Activated CD4-positive, CD25-positive, alpha-beta regulatory T cell treated with anti-CD3 and anti-CD28 coated beads, Interleukin-2, amount 50 U/mL, for 16 hours (primary cell): Measurements from ENCODE around the gene TFEB.
"Not testable (repeated sequence)": the region's sequence is repeated elsewhere in the genome, so short reads cannot be mapped to it uniquely, and the experiment has no call there.

Experiments
- DNase-seq: peaks from one replicate; pipeline ENCODE4 v3.0.0-alpha.2; 2020; ENCODE audit warnings: low read depth, low spot score

Gene TFEB

DNA sequence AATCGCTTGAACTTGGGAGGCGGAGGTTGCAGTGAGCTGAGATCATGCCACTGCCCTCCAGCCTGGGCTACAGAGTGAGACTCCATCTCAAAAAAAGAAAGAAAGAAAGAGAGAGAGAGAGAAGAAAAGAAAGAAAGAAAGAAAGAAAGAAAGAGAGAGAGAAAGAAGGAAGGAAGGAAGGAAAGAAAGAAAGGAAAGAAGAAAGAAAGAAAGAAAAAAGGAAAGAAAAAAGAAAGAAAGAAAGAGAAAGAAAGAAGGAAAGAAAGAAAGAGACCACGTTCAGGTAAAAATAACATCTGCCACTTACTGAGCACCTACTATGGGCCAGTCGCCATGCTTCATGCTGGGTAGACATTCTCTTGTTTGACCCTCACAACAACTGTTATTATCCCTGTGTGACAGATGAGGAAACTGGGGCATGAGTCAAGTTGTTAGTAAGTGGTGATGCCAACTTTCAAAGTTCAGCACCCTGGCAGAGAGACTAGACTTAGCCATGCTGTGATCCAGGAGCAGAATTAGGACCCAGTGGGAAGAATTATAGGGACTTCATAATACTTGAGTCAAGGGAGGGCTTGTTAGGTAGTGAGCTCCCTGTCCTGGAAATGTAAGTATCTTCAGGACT is 30.7 kb upstream of the TFEB start:
- not testable (repeated sequence) for DNase-seq

DNA sequence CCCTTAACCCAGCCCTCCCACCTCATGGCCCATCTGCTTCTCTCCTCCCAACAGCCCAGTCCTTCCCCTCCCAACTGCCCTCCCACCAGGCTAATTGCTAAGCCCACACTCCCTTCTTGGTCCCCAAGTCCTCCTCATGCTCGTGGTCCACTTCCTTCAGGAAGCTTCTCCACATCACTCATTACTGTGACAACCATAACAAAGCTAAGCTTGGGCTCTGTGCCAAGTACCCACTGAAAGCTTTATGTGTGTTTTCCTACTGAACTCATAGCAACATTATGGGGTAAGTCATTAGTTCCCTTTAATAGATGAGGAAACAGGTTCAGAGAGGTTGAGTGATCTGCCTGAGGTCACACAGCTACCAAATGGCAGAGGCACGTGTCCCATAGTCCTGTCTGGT is 28.1 kb upstream of the TFEB start:
- DNase-seq, result no peak

DNA sequence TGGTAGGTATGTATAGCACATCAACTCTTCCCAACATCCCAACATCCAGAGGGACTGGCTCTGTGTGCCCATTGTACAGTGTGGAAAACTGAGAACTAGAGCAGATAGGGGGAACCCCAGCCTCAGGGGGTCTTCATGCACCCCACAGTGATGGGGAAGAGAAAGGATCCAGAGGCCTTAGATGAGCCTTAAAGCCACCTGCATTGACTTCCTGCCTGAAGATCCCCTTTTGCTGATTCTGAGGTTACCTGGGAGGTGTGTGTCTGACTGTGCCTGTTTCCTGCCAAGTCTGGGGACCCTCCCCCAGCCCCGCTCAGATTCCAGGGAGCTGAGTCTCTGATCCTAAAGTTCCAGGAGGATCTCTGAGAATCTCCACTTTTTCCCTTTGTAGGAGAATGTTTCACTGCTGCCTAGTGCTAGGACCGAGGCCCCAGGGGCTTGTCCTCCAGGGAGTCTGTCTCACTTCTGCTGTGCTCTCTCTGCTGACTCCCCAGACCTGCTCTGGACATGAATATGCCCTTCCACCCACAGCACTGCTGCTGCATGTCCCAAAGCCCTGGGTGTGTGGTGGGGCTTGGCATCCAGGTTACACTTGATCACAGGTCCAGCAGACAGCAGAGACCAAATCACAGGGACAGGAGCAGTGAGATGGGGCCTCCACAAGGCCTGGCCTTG is 24.6 kb upstream of the TFEB start:
- DNase-seq, result no peak

DNA sequence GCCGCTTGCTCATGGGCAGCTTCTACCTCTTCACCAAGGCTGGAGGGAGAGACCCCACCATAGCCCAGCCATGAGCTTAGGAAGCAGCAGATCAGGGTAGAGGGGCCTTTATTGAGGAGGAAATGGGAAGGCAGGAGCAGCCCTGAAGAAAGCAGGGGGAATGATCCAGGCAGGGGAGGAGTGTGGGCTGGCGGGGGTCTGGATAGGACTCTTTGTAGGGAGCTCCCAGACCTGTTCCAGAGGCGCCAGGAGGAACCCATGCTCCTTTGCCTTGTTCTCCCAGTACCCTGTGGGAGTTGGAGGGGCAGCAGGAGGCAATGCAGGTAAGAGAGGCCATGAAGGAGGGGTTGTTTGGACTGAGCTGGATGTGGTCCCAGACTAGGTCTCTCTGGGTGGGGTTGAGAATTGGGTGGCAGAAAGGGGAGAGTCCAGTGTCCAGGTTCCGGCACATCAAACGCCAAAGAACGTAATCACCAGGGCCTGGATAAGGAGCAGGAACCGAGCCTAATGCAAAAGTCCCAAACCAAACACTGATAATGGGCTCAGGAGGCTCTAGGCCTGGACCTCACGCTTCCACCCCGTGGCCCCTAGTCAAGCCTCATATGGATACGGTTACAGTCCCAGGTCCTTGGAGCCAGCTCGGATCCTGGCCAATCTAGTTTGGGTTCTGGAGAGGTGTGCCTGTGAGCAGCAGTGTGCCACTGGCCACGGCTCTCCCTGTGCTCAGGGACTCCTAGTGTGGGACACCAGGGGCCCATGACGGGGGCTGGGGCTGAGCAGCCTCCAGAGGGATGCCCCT is 23.9 kb upstream of the TFEB start:
- DNase-seq, result no peak

DNA sequence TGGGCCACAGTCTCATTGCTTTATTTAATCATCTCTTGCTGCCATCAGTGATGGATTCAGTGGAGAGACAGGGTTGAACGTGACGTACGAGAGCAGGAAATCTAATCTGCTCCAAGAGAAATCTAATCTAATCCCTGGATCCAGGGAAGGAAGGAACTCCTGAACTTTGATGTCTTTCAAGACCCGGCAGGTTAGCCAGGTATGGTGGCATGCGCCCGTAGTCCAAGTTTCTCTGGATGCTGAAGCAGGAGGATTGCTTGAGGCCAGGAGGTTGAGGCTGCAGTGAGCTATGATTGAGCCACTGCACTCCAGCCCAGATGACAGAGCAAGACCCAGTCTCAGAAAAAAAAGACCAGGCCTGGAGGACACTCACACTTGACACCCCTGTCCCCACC is 23.2 kb upstream of the TFEB start:
- no peak for DNase-seq

DNA sequence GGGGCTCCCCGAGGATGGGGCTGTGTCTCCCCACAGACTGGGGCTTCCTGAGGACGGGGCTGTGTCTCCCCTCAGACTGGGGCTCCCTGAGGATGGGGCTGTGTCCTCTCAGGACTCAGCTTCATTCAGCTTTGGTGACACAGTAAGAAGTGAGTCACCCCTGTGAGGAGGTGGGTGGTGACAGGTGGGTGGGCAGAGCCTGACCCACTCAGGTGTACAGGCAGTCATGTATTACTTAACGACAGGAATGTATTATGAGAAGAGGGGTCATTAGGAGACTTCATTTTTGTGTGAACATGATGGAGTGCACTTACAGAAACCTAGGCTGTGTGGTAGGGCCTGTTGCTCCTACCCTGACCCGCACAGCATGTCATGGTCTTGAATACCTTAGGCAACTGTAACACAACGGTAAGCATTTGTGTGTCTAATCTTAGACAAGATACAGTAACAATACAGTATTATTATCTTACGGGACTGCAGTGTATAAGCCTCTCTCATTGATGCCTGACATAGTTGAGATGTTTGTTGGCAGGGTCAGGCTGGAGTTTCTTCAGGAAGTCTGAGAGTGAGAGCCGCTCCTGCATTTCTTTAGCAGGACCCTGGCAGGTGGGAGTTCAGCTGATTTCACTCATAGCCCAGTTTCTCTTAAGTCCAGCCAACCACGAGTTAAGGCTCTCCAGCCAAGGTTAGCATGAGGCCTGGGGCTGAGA is 22.7 kb upstream of the TFEB start:
- DNase-seq, result no peak

DNA sequence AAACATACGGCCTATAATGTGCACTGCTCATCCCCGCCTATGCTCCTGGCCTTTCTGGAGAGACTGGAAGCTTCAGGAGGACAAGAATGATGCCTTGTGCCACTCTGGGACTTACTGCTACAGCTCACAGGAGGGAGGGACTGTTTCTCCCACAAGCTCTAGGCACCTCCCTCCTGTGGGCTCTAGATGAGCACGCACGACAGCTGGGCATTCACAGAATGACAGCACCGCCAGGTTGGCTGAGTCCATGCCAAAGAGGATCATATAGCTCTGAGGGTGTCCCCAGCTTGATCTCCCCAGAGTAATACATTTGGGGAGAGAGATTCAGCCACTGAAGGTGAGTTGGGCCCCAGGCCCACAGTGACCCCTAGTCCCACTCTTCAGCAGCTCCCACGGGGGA is 21.9 kb upstream of the TFEB start:
- no peak for DNase-seq

DNA sequence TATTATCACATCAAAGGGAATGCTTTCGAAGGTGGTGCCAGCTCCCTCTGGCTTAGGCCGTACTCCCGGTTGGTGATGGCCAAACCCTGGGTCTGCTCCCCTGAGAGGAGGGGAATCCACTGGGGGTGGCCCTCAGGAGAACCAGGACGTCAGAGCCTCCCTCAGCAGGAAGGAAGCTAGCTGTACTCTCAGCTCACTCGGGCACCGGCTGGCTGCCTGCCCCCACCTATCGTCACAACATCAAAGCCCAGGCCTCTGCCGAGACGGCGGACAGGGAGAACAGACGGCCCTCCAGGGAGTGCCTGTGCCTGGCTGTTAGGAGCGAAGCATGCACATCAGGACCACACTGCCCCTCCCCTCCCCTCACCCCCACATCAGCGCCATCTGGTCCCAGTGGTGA is 20.9 kb upstream of the TFEB start:
- no peak for DNase-seq

DNA sequence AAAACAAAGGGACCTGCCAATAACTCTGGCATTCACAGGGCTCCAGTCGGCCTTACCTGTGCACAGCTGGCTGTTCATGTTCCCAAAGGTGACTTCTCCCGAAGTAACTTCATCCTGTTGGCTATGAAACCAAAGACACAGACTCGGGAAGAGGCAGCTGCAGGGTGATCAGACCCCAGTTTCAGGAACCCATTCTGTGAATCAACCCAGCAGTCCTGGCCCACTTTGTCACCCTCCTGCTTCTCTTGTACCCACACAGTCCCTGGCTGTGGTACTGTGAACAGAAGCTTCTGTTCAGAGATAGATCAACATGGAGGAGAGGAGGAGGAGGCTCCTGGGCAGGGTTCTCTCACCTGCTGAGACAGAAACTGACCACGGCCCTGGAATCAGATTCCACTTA is 20.5 kb upstream of the TFEB start:
- DNase-seq, result no peak

DNA sequence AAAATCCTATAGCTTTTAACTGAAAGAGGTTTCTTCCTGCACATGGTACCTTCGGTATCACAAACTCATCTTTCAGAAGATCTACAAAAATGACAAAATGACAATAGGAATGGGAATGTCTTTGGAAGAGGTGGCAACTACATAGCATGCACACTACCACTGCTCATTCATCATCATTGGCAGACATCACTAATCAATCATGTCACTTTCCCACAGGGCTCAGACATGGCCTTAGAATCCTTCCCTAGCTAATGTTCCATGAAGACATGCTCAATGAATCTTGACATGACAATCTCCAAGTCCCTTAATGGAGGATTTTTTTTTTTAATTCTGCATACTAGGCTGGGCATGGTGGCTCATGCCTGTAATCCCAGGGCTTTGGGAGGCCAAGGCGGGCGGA is 15.0 kb upstream of the TFEB start:
- no peak for DNase-seq

DNA sequence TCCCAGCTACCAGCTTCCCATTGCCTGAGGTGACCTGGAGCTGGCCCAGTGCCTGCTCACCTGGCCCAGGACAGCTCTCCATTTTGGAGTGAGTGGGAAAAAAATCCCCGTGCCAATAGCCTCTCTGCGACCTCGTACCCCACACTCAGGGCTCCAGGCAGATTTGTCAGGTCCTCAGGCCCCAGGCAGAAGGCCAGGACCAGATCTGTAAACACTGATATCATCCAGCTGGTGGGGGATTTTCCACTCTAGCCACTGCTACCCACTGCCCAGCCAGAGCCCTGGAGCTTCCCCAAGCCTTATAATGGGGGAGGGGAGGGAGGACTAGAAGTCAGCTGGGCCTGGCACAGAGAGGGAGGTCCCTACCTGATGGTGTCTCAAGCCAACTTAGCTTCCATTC is 13.1 kb upstream of the TFEB start:
- no peak for DNase-seq

DNA sequence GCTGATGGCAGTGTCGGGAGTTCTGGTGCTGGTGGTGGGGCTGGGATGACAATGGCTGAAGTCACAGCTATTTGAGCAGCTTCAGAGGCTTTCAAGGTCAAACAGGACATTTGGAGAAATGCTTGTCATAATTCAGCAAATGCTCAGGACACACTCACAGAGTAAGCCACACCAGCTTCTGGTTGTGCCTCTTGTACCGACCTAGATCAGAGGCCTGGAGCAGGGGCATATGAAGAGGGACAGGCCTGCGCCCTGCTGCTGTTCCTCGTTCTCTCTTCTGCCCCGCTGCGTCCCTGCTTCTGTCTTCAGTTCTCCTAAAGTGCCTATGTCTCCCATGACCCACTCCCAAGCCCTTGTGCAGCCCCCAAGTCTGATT is 12.7 kb upstream of the TFEB start:
- no peak for DNase-seq

DNA sequence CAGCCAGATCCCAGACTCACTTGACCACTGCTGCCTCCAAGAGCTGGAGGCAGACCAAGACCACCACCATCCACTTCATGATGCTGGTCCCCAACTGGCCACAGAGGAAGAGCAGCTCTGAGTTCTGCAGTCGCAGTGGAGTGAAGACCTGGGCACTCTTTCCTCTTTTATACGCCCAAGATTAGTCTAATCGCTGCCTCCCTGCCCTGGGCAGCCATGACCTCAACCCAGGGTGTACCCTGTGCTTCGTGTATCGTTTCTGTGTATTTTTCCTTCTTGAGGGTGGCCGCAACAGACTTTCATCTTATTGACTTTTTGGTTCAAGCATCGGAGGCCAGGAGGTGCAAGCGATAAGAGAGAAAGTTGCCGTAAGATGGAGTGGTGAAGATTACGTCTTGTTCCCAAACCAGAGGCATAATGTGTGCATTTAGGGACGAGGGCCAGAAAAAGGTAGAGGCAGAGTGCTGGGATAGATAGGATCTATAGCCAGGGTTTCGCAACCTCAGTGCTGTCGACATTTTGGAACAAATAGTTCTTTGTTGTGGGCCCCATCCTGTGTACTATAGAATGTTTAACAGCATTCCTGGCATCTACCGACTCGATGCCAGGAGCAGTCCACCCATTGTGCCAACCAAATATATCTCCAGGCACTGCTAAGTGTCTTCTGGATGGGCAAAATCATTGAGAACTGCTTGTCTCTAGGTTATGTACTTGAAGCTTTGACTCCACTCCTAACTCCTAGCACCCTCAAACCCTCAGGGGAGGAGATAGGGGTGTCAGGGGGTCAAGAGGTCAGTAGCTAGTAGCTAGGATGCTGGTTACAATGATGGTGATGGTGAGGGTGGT is 12.1 kb upstream of the TFEB start, which contains the start of gene PGC:
PGC (minus strand) TSS at position 142 of the 846 bp plus-strand sequence; CDS start at position 79, 63 bp downstream.
- DNase-seq, result no peak

DNA sequence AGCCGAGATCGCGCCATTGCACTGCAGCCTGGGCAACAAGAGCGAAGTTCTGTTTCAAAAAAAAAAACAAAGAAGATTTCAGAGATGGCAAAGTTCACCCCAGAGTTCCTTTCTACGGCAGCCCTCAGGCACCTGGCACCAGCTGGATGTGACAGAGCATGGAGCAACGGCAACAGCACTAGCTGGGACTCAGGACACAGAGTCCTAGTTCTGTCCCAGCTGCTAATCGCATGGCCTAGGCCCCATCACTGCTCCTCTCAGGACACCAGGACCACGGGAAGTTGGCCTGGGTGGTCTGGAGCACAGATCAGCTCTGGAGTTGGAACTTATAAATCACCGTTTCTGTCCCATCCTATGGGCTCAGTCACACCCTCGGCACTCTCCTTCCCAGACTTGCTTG is 10.7 kb upstream of the TFEB start:
- DNase-seq, result no peak

DNA sequence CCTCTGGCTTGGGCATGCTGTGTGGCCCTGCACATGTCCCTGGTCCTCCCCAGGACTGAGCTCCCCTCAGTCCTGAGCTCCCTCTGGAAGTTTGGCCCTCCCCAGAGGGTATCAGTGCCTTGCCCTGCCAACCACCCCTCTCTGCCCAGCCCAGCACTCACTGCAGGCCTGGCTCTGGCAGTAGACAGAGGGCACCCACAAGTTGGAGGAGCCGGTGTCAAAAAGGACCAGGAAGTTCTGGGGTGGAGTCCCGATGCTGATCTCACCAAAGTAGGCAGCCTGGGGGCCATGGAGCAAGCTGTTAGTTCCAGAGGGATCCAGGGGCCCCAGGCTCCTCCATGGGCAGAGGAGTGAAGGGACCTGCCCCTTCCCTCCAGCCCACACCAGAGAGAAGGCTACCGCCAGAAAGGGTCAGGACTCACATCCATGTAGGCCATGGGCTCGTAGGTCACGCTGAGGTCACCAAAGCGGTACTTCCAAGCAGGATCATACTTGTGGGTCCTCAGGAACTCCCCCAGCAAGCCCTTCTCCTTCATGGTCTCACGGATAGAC is 8.9 kb upstream of the TFEB start:
- DNase-seq, result no peak

DNA sequence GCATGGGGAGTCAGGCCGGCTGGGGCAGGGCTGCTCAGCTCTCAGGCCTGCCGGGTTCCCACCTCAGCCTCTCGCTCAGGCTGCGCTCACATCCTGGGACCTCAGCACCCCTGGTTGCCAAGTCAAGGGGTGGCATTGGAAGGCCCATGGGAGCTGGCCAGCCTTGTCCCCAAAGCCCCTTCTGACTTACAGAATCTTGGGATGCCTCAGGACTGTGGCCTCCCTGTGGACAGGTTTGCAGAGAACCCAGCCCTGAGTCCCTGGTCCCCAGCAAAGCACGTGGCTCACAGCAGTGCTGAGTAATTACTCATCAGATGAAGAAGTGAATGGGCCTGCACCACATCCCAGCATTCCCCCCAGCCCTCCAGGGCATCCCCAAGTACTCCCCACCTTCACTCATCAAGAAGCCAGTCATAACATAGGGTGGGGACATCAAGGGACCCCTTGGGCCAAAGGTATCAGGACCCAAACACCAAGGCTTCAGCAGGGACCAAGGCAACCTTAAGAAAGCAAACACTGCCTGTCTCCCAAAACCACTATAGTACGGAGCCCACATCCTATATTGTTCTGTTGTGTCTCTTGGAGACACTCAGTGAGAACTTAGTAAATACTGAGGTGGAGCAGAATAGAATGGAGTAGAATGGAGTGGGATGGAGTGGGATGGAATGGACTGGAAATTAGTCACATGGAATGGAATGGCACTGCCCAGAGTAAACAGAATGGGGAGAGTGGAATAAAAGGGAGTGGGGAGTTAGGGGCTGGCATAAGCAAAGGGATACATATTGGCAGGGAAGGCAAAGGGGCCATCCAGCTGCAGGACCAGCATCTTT is 8.2 kb upstream of the TFEB start:
- no peak for DNase-seq

DNA sequence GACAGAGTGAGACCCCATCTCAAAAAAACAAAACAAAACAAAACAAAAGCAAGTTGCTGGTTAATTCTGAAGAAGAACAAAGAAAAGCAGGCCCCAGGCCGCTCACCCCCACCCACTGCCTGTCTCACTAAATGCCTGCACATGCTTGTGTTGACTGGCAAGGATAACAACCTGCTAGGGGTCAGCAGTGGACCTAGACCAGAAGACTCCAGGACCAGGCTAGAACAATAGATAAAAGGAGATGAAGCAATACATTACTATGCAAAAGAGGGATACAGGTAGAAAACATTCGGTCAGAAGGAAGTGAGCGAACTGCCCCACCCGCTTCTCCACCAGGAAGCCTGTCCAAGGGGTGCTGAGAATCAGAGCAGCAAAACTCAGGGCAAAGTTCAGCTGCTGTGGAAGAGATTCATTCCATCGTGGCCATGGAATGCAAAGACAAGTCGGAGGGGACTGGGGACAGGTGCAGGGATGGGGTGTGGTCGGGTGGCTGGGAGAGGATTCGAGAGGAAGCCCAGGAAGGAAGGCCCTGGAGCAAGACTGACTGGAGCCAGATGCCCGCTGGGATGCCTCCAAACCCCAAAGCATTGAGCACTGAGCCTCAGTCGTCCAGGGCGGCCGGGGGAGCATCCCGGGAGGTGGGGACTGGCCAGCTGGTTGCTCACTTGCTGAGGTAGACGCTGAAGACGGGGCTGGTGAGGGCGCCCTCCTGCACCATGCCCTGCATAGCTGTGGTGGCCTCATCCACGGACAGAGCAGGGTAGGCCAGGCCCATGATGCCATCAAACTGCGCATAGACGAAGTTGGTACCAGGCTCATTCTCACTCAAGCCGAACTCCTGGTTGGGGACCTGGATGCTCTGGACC is 6.5 kb upstream of the TFEB start:
- DNase-seq, result no peak

DNA sequence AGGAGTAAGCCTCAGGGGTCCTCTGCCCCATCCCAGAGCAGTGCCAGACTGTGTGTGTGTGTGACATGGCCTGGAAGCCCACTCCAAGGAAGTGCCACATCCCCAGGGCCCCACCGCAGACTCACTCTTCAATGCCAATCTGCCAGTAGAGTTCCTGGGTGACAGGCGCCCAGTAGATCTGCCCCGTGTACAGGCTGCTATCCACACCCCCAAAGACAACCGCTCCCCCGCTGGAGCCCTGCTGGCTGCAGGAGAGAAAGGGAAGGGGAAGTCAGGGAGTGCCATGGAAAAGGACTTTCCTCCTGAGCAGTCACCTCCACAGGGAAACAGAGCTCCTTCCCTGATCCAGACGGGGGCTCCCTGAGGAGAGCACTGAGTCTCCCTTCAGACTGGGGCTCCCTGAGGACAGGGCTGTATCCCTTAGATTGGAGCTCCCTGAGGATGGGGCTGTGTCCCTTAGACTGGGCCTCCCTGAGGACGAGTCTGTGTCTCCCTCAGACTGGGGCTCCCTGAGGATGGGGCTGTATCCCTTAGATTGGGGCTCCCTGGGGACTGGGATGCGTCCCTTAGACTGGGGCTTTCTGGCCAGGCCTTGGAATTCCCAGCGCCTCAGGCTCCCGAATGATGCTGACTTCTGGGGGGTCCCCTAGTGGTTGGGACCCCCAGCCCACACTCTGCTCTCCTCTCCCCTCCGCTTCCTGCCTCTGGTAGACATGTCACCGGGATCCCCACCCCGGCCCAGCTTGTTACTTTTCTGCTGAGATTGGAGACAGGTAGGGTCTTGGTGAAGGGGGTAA is 5.2 kb upstream of the TFEB start:
- no peak for DNase-seq
